Kidney (tissue), 14 donors: Measurements from ENCODE around the gene RCAN2. TPM values are rescaled to one million over a fixed set of nuclear protein-coding genes. Genes with fewer than 3 reads are reported as not detected.

Source experiments
- DNase-seq, 5 donors: peaks; one replicate each; pipeline ENCODE4 v3.0.0-alpha.2; 2013 to 2020
- FAIRE-seq: peaks from 2 replicates; lab custom pipeline; 2012; peaks lifted over from hg19 to GRCh38; lab: Jason Lieb, UNC
- H3K27ac ChIP-seq, 2 donors: one replicate each; pipeline ENCODE4 v1.7.0; 2013; ENCODE audit warnings: low read depth in 2 of 2, low read length in 2 of 2, inconsistent platforms in 1 of 2
- H3K27me3 ChIP-seq: one replicate; pipeline ENCODE4 v1.7.1; 2013; ENCODE audit warnings: low read length, inconsistent platforms; ENCODE audit not compliant: control insufficient read depth, insufficient read depth
- H3K36me3 ChIP-seq, 3 donors: one replicate each; pipeline versions ENCODE4 v1.7.0 to v1.7.1; 2013; ENCODE audit warnings: low read length in 3 of 3, control low read depth in 1 of 3, inconsistent platforms in 1 of 3; ENCODE audit not compliant: insufficient read depth in 3 of 3, control insufficient read depth in 2 of 3
- H3K4me1 ChIP-seq, 3 donors: one replicate each; pipeline versions ENCODE4 v1.7.0 to v1.7.1; 2013; ENCODE audit warnings: low read length in 3 of 3, inconsistent platforms in 1 of 3, low read depth in 1 of 3; ENCODE audit not compliant: control insufficient read depth in 2 of 3, insufficient read depth in 2 of 3
- H3K4me3 ChIP-seq, 3 donors: one replicate each; pipeline versions ENCODE4 v1.7.0 to v1.8.1; 2013; ENCODE audit warnings: low read length in 3 of 3, control low read depth in 1 of 3, inconsistent platforms in 1 of 3
- H3K9ac ChIP-seq, 3 donors: one replicate each; pipeline versions ENCODE4 v1.7.0 to v1.7.1; 2013; ENCODE audit warnings: low read length in 3 of 3, control low read depth in 1 of 3, inconsistent platforms in 1 of 3
- H3K9me3 ChIP-seq, 3 donors: one replicate each; pipeline versions ENCODE4 v1.7.0 to v1.7.1; 2013; ENCODE audit warnings: low read length in 3 of 3, control low read depth in 1 of 3, inconsistent platforms in 1 of 3; ENCODE audit not compliant: control insufficient read depth in 2 of 3, insufficient read depth in 1 of 3
- CTCF ChIP-seq: IDR thresholded peaks from 3 replicates; pipeline ENCODE4 v1.5.1; 2012; ENCODE audit warnings: mild to moderate bottlenecking, moderate library complexity, borderline replicate concordance; ENCODE audit not compliant: insufficient read depth; ENCODE audit errors: extremely low read depth
- intact Hi-C: fragments of 100-400 bp; cut with DNase I; formaldehyde crosslinking; loops from one replicate; pipeline ENCODE4 v1.11.1; 2022
- polyA plus RNA-seq: library from polyadenylated mRNA; stranded (reverse); fragments of 350-450 nt; fragmentation: Illumina TruSeq; extraction: RNeasy Lipid Tissue Mini Kit (QIAGEN cat#74804); gene quantifications from one replicate; pipeline ENCODE4 v1.2.3, GENCODE V29; 2014; ENCODE audit warnings: low read depth, low replicate concordance; ENCODE audit not compliant: insufficient read depth
- total RNA-seq: library from RNA; stranded (reverse); fragmentation: NEBNext Ultra II Directional; extraction: Animal tissue kit (Norgen Biotek cat#: 25700); gene quantifications from one replicate; pipeline ENCODE4 v1.2.1, GENCODE V29; 2021
- donor health status: control.
- donor health status: control.
- donor health status: control.
- donor health status: control.
- donor health status: control.
- donor health status: DM: yes; HTN: yes; CAD: no.
- donor health status: Normal renal cell carcinoma (clear cell type).

RCAN2 gene
- total and polyA plus RNA-seq, 2 donors from 2014 or later: 25.7 to 37.4 TPM

- DNase-seq: no peak
- intact Hi-C loops: no loop called here
Observed at GRCh38 chr6:46248143-46248542, 243.1 kb downstream of the RCAN2 start.

DNA sequence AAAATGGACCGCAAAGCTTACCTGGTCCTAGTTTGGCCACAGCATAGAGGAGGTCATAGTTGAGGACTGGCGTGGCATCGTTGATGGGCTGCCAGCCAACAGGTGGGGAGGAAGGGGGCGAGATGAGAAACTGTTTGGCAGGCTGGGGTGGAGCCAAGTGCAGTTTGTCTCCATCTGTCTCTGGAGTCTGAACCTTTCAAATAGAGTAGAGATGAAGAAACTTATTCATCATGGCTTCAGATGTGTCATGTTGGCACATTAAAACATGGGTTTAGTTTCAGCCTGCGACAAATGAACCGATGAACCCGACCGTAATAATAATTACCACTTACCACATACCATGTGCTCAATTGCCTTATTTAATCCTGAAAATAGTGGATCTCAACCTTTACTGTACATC, 244.5 kb downstream of the RCAN2 start:
- H3K4me1 ChIP-seq: peaks cover 0 to 2% (median 0%) of the 10 kb centered on the region in 3 donors
- intact Hi-C loops: no loop called here
- H3K4me3 ChIP-seq: no peak overlapping the region
- FAIRE-seq: no peak
- H3K9ac ChIP-seq: no peak overlapping the region
- DNase-seq: no peak
- no peak overlapping the region for H3K27ac ChIP-seq
- no peaks in the 10 kb centered on the region for H3K9me3 ChIP-seq
- H3K36me3 ChIP-seq: no peaks in the 10 kb centered on the region
- H3K27me3 ChIP-seq: no peaks in the 10 kb centered on the region
- TF ChIP-seq CTCF: no peak

More at GRCh38 chr6:46248143-46248542, 243.1 kb downstream of the RCAN2 start:
- Histone ChIP-seq H3K36me3 (no peaks in the 10 kb centered on the region), H3K9me3 (no peaks in the 10 kb centered on the region), H3K9ac (no peak overlapping the region), H3K27me3 (no peaks in the 10 kb centered on the region), H3K4me1 (peaks cover 0 to 2% (median 0%) of the 10 kb centered on the region in 3 donors), H3K4me3 (no peak overlapping the region), H3K27ac (no peak overlapping the region)
- no peak for TF ChIP-seq CTCF
- FAIRE-seq: no peak

- FAIRE-seq (no peak), DNase-seq (no peak)
- Histone ChIP-seq H3K36me3 (no peaks in the 10 kb centered on the region), H3K4me1 (peaks cover 0 to 2% (median 0%) of the 10 kb centered on the region in 3 donors), H3K27ac (no peak overlapping the region), H3K9ac (no peak overlapping the region), H3K4me3 (no peak overlapping the region), H3K27me3 (no peaks in the 10 kb centered on the region), H3K9me3 (no peaks in the 10 kb centered on the region)
- no peak for TF ChIP-seq CTCF
- intact Hi-C loops: no loop called here
Observed at GRCh38 chr6:46246081-46246480, 245.2 kb downstream of the RCAN2 start.

GRCh38 chr6:46244670-46245069, 246.6 kb downstream of the RCAN2 start:
- DNase-seq (no peak), FAIRE-seq (no peak)
- H3K27me3 ChIP-seq: no peaks in the 10 kb centered on the region
- intact Hi-C loops: no loop called here
- no peaks in the 10 kb centered on the region for H3K36me3 ChIP-seq
- TF ChIP-seq CTCF: no peak
- no peak overlapping the region for H3K4me3 ChIP-seq
- H3K9ac ChIP-seq: no peak overlapping the region
- peaks cover 0 to 2% (median 0%) of the 10 kb centered on the region in 3 donors for H3K4me1 ChIP-seq
- H3K27ac ChIP-seq: no peak overlapping the region
- no peaks in the 10 kb centered on the region for H3K9me3 ChIP-seq
